Stimulated activated CD8-positive, alpha-beta memory T cell treated with anti-CD3 and anti-CD28 coated beads, Interleukin-7, amount 100 ng/mL, for 1 hour (primary cell): ENCODE data around the gene SPATA24.
"Not testable (repeated sequence)": the region's sequence is repeated elsewhere in the genome, so short reads cannot be mapped to it uniquely, and the experiment has no call there.

ENCODE experiments used
- DNase-seq, 2 donors: peaks; one replicate each; pipeline ENCODE4 v3.0.0-alpha.2; 2020; ENCODE audit warnings: low read depth in 2 of 2

SPATA24 gene

GRCh38 chr5:139383993-139384590, 19.8 kb downstream of the SPATA24 start:
- DNase-seq, result no peak

DNA sequence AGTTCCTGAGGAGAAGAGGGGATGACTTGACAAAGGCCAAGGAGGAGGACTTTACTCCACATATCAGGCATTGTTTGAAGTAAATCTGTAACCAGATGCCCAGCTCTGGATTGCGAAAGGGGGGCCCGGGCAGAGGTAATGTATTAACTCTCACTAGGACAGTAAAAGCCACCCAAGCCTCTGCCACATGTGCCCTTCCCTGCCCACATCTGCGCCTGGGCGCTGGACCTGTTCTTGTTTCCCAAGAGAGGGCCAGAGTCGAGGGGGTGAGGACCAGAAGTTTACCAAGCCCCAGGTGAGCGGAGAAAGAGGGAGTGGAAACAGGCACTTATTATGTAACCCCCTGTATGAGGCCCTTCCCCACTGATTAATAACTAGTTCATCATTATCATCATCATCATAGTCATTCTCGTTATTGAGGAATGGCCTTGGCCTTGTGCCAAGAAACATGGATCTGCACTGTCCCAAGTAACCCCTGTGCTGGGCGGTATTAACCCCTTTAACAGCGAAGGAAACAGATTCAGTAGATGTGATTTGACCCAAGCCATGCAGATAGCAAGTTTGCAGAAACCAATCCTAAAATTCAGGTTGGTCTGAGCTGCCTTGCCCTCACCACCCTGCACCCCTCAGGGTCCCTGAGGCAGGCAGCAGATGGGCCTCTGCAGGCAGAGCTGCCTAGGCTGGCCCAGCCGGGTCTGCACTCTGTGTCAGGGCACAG, 20.5 kb downstream of the SPATA24 start, which contains the start of gene SLC23A1:
TSS of gene SLC23A1 (minus strand) at position 23 of the 718 bp plus-strand sequence. CDS start 44 bp downstream, outside the sequence.
- DNase-seq, result no peak

DNA sequence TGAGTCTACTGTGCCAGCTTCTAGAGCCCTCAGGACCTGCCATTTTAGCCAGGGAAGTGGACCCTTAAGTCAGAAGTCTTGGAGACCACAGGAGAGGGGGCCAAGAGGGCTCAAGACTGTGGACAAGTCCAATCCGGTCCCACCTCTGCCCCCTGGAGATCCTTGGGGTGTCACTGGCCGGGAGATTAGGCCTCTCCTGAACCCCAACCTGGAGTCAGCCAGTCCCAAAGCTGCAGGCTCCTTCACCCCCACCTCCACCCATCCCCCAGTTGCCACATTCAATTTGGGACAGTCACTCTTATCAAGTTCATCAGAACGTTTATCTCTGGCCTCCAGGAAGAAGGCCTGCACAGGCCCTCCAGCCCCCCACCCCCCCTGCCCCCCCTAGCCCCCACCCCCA, 21.1 kb downstream of the SPATA24 start:
- DNase-seq, result no peak

DNA sequence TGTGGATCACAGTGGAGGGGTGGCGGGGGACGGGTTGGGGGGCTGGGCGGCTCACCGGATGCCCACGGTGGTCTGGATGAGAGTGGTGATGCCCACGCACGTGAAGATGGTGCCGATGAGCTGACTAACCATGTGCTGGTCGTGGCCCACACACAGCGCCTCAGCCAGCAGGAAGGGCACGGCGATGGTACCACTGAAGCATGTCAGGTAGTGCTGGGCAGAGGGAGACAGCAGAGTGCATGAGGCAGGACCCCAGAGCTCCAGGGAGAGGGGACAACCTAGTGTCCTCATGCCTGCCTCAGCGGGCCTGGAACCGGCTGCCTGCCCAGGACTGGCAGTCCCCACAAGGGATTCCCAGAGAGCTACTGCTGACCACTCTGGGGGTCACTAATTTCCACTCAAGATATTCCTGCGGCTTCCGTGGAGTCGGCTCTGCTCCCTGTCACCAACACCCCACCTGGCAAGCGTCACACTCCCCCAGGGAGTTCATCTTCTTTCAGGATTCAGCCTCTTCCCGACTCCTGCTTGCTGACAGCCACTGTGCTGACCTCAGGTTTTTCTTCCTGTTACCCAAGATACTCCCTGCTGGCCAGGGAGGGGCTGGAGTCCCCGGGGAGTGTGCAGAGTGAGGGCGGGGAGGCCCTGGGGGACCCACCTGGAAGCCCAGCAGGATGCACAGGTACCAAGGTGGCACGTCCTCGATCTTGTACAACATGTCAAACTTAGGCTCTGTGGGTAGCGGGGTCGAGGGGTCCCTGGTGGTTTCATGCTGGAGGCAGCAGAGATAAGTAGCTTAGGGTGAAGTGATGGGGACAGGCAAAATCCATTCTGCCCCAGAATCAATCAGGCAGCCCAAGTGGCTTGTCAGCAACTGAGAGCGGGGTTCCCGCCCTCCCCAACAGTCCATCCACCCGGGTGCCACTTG, 21.8 kb downstream of the SPATA24 start:
- no peak for DNase-seq

- DNase-seq, result no peak
Observed at GRCh38 chr5:139379626-139380449, 24.1 kb downstream of the SPATA24 start.

DNA sequence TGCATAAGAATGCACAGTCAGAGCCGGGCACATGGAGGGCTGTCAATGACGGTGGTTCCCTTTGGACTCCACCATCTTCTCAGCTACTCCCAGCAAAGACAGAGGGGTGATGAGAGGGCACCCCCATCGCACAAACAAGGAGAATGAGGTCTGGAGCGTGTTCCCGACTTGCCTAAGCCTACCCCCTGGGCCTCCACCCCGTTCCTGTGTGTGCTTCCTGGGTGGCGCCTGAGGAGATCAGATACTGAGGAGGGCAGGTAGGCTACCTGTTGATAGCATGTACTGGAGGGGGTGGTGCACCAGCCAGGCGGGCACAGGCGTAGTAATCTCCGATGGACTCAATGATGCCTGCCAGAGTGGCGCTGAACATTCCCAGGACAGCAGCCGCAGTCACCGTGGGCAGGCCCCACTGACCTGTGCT, 24.9 kb downstream of the SPATA24 start:
- no peak for DNase-seq

DNA sequence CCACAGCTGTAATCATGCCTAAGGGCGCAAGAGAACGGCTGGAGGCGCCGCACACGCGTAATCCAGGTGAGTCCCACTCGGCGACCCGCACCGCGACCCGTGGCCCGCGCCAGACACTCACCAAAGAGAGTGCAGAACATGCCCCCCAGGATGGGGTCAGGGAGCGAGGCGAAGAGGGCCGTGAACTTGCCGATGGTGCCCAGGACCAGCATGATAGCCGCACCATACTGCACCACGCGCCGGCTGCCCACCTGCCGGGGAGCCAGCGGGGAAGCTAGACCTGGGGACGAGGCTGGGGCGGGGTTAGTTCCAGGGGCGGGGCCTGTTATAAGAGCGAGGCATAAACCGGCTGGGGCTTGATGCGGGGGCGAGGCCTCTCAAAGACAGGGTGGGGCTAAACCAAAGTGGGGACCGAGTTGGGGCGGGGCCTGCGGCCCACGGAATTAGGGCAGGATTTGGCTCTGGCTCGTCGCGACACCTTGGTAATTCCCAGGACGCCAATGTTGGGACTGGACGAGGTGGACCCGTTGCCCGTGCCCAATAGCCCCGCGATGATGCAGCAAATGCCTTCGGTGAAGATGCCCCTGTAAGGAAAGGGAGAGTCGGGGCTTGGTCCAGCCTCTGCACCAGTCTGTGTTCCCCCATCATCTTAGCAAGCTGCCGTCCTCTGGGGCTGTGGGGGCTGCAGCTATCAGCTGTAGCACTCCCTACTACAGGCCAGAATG, 25.6 kb downstream of the SPATA24 start:
- DNase-seq, result no peak

DNA sequence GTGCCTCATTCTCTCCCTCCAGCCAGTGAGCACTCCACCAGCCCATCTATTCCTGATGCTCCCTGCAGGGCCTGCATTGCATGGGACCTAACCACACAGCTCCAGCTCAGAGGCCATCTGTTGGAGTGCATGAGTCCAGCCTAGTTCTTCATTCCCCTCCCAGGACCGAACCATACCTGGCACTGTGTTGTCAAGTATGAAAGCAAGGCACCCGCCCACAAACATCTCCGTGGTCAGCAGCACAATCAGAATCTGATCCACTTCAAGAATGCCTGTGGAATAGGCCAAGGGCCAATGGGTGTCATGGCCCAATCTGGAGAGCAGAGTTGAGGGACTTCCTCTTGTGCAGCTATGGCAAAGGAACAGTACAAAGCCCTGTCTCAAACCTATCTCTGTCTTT, 26.7 kb downstream of the SPATA24 start:
- DNase-seq, result no peak

- no peak for DNase-seq
Observed at GRCh38 chr5:139376364-139376763, 27.5 kb downstream of the SPATA24 start.

DNA sequence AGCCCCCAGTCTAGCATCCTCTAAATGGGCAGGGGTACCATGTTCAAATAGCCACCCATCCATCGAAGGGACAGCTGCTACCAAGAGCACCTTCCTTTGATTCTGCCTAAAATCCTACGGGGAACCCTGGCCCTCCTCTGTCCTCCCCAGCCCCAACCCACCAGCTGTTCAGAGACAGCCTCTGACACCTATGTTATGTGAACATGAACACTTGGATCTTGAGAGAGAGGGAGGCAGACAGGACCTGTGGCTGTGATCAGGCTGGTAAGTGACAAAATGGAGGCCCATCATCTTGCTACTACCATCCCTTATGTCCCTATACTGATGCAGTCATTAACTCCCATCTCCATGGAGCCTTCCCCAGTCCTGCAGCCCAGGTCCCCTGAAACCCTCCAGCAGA, 29.0 kb downstream of the SPATA24 start:
- DNase-seq, result no peak

- DNase-seq, result no peak
Observed at GRCh38 chr5:139371482-139372435, 32.1 kb downstream of the SPATA24 start.

GRCh38 chr5:139369181-139369580, 34.7 kb downstream of the SPATA24 start:
- DNase-seq, result no peak

- no peak for DNase-seq
Observed at GRCh38 chr5:139368613-139369012, 35.3 kb downstream of the SPATA24 start.

DNA sequence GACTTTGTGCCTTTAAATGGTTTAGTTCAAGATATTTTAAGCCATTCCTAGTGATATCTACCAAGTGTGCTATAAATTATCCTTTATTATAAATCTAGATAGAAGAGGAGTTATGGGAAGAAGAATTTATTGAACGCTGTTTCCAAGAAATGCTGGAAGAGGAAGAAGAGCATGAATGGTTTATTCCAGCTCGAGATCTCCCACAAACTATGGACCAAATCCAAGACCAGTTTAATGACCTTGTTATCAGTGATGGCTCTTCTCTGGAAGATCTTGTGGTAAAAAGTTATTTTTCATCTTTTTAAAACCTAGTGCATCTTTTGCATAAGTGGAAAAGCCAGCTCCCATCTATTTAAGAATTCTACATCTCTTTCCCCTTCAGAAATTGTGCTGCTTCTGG, 39.4 kb downstream of the SPATA24 start:
- no peak for DNase-seq

DNA sequence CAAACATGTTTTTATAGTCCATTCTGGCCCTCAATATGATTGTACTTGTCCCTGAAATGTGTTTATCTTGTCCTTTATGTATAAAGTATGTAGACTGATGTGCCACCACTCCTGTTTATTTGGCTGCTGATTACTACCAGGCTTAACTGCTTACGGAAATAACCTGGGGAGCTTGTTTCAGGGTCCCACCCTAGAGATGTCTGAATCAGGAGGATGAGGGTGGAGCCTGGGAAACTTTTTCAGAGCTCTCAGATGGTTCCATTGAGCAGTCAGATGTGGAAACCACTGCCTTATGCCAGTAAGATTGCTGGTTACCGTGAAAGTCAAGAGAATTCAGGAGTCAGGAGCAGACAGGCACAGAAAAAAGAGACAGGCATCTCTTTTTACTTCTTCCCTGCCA, 40.0 kb downstream of the SPATA24 start:
- DNase-seq, result no peak

- DNase-seq, result no peak
Observed at GRCh38 chr5:139361835-139362429, 42.0 kb downstream of the SPATA24 start.

- DNase-seq, result no peak
Observed at GRCh38 chr5:139360384-139360783, 43.5 kb downstream of the SPATA24 start.

- DNase-seq, result no peak
Observed at GRCh38 chr5:139358064-139358463, 45.8 kb downstream of the SPATA24 start.

DNA sequence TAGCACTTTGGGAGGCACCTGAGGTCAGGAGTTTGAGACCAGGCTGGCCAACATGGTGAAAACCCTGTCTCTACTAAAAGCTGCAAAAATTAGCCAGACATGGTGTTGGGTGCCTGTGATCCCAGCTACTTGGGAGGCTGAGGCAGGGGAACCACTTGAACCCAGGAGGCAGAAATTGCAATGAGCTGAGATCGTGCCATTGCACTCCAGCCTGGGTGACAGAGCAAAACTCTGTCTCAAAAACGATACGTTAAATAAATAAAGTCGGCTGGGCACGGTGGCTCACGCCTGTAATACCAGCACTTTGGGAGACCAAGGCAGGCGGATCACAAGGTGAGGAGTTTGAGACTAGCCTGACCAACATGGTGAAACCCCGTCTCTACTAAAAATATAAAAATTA, 48.0 kb downstream of the SPATA24 start:
- DNase-seq, result not testable (repeated sequence)
